ENCODE measurements around the gene ETV4.

DNA sequence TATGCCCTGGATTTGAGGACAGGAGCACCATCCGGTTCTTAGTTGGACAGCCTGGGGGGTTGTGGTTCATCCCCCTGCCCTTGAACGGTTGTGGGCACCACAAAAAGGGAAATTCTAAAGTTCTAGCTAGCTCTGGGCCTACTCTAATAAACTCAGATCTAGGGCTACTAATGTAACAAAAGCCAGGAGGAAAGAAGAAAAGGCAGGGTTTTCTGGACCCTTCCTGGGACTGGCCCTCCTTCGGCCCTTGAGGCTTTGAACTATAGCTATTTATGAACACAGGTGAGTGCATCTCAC, 15.1 kb downstream of the ETV4 start:
- TF ChIP-seq EZH2 (IDR thresholded peaks at IDR 0.05) (no peak), POLR2AphosphoS5 (IDR thresholded peaks at IDR 0.05; ENCODE audit: borderline replicate concordance, low read depth, low read length) (no peak)
